Right lung (tissue), 5 donors: ENCODE results near the gene CCR4. TPM values are rescaled to one million over a fixed set of nuclear protein-coding genes. Genes with fewer than 3 reads are reported as not detected.
"Not testable (repeated sequence)": the region's sequence is repeated elsewhere in the genome, so short reads cannot be mapped to it uniquely, and the experiment has no call there.

Experiments
- DNase-seq, 2 donors: peaks; one replicate each; pipeline ENCODE4 v3.0.0-alpha.2; 2013
- polyA plus RNA-seq, 5 donors: library from polyadenylated mRNA; unstranded; fragments of 120-200 nt; gene quantifications; one replicate each; pipeline versions ENCODE4 v1.2.1 to v1.2.3, GENCODE V29; 2013; ENCODE audit warnings: inconsistent platforms in 1 of 5, low replicate concordance in 1 of 5; ENCODE audit not compliant: insufficient read length in 5 of 5, insufficient read depth in 1 of 5

The CCR4 gene
- polyA plus RNA-seq, 5 donors = 0.89 to 4.0 (median 2.1) TPM

DNA sequence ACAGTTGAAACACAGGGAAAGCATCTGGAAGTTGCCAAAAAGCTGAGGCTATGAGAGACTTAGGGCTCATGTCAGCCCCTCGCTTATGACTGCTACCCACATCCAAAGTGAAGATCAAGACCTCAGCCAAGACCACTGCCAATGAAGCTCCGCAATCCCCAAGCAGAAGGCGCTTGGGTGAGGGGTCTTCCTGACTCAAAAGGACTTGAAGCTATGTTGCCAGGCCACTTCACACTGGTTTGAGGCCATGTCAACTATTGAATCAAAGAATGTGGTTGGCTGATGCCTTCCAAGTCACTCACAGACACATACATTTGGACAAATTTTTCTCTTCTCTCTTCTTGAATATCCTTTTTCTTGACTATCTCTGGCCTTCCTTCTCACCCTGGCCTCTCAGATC lies 928 bp upstream of the CCR4 start:
- DNase-seq = no peak

DNA sequence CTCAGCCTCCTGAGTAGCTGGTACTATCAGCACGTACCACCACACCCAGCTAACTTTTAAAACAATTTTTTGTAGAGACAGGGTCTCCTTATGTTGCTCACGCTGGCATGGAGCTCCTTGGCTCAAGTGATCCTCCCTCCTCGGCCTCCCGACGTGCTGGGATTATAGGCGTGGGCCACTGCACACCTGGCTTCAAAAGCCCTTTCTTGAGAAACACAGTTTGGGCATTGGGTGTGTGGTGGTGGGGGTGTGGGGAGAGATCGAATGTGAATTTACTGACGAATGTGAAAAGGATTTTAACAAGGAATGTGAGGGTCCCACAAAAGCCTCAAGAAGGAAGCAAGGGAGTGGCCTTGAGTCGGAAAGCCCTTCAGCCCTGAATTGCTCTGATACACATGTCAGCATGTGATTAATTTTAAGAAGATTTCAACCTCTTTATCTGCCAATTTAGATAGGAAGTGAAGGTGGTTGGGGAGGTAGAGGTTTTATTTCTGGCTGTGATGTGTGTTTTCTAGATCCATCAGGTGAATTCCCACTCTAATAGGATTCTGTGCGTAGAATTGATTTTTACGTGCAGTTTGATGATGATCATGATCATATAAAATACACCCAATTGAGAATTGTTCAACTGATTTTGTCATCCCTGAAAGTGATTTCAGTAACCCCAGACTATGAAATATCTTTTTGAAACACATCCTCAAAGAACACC lies 1.1 kb downstream of the CCR4 start:
- DNase-seq = no peak

DNA sequence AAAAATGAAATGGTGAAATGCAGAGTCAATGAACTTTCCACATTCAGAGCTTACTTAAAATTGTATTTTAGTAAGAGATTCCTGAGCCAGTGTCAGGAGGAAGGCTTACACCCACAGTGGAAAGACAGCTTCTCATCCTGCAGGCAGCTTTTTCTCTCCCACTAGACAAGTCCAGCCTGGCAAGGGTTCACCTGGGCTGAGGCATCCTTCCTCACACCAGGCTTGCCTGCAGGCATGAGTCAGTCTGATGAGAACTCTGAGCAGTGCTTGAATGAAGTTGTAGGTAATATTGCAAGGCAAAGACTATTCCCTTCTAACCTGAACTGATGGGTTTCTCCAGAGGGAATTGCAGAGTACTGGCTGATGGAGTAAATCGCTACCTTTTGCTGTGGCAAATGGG lies 3.1 kb downstream of the CCR4 start:
- DNase-seq = no peak

DNA sequence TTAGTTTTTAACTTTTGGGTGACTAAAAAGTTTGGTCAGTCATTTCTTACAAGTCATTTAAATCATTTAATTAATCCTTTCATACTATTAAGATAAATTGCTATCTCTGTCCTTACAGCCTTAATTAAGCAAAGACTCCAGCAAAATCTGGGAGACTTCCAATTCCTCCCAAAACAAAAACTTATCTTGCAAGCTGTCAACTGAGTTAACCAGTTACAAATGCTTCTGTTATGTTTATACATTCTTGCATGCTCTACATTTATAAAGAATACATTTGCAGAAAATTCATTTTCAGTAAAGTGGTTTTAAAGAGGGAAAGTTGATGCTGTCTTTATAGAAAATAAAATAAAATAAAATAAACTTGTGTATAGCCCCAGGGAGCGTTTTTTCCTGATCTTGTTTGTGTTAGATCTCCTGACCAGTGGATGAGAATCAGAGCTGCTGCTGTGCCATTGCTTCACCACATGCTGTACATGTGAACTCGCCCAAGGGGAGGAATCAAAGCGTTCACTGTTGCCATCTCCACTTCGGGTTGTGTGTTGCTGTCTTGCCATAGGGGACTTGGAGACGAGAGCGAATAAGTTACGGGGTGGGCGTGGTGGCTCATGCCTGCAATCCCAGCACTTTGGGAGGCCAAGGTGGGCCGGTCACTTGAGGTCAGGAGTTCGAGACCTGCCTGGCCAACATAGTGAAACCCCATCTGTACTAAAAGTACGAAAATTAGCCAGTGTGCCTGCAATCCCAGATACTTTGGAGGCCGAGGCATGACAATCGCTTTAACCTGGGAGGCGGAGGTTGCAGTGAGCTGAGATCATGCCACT lies 5.5 kb downstream of the CCR4 start:
- no peak for DNase-seq

DNA sequence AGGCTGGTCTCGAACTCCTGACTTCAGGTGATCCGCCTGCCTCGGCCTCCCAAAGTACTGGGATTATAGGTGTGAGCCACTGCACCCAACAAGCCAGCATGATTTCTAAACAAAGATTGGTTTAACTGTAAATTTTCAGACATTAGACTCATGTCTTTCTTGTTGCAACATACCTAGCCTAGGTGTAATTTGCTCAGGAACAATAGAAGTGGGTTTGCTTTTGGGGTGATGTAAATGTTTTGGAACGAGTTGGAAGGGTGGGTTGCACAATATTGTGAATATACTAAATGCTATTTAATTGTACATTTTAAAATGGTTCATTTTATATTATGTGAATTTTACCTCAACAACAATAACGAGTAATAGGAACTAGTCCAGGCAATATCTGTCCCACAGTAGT lies 7.1 kb downstream of the CCR4 start:
- no peak for DNase-seq

DNA sequence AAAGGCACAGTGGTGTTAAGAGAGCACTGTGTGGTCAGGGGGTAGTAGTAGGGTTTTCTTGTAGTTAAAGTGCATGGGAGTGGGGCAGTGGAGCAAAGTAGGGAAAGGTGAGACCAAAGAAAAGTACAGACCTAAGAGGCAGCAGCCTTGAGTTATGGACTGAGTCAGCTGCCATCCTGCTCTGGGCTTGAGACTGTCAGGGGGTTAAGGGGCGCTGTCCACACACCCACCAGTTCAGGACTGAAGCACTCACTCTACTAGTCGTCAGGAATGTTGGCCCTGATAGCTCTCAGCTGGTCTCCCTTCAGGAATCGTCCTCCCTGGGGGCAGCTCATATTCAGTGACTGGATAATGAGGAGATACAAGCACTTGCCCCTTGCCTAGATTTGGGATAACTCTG lies 7.9 kb downstream of the CCR4 start:
- no peak for DNase-seq

DNA sequence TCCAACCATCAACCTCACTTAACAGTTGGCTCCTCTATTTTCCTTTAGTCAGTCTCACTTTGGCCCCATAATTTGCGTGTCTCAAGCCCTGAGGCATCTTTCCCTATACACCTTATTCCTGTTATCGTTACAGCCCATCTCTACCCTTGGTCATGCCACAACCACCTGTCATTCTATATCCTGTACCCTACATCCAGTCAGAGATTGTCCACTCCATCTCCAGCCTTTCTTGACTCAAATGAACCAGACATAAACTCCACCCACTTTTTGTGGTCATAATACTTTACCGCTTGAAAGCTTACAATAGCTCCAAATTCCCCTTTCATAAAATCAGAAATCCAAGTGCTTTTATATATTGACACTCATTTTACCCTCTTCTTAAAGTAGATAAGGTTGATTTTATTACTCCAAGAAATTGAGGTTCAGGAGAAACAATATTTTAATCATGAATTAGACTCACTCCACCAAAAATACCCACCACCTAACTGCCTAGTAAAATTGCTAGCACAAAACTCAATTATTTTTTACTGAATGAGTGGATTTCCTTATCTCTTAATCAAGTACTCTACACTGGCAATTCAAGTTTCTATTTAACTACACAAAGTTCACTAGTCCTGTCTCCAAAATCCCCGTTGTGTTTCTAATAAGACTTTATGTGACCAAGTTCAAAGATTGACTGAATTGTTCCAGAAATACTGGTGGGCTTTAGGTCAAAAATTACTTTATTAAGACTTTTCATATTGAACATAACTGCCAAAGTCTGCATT lies 9.1 kb downstream of the CCR4 start:
- no peak for DNase-seq

DNA sequence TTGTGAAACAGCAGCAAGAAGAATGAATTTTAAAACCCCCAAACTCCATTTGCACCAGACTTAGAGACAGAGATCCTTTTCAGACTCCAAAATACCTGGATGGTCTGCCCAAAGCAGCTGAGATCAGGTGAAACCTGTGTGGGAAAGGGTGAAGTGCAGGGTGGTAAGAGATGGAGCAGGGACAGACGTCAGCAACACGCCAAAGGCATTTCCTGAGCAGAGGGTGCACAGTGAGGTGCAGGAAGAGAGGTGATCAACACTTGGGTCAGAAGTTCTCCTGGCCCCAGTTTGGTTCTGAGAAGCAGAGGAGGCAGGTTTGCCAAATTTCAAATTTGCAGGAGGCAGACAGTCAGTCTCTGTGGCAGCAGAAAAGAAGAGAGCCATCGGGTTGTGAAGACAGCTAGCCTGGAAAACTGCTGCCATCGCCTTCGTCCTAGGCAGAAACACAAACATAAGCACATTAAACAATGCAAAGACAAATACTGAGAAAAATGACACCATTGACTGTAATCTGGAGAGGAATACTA lies 9.8 kb downstream of the CCR4 start:
- DNase-seq = no peak

DNA sequence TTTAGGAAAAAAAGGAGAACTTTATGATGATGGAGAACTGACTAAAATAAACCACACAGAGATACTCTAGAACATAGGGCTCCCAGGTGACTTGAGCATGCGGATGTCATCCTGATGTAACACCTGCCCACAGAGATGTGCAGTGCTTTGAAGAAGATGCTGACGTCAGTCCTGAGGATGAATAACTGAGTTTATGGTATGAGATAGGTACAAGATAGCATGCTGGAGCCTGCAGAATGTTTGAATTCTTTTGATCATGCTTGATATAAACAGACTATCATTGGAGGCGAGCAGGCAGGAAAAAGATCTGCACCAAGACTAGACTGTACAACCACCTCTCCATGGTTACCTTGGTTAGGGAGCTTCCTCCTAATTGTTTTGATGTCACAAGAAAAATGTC lies 12.4 kb downstream of the CCR4 start:
- DNase-seq = no peak

DNA sequence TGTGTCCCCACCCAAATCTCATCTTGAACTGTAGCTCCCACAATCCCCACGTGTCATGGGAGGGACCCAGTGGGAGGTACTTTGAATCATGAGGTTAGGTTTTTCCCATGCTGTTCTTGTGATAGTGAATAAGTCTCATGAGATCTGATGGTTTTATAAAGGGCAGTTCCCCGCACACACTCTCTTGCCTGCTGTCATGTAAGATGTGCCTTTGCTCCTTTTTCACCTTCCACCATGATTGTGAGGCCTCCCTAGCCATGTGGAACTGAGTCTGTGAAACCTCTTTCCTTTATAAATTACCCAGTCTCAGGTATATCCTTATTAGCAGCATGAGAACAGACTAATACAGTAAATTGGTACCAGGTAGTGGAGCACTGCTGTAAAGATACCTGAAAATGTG lies 13.3 kb downstream of the CCR4 start:
- DNase-seq = not testable (repeated sequence)

DNA sequence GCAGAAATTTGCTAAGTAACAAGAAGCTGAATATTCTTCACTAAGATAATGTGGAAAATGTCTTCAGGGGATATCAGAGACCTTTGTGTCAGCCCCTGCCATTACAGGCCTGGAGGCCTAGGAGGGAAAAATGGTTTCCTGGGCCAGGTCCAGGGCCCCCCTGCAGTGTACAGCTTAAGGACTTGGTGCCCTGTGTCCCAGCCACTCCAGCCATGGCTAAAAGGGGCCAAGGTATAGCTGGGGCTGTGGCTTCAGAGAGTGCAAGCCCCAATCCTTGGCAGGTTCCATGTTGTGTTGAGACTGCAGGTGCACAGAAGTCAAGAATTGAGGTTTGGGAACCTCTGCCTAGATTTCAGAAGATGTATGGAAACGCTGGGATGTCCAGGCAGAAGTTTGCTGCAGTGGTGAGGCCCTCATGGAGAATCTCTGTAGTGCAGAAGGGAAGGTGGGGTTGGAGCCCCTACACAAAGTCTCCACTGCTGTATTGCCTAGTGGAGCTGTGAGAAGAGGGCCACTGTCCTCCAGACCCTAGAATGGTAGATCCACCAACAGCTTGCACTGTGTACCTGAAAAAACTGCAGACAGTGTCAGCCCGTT lies 14.3 kb downstream of the CCR4 start:
- not testable (repeated sequence) for DNase-seq

DNA sequence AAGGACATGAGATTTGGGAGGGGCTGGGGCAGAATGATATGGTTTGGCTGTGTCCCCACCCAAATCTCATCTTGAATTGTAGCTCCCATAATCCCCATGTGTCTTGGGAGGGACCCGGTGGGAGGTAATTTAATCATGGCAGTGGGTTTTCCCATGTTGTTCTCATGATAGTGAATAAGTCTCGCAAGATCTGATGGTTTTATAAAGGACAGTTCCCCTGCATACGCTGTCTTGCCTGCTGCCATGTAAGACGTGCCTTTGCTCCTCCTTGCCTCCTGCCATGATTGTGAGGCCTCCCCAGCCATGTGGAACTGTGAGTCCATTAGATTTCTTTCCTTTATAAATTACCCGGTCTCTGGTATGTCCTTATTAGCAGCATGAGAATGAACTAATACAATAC lies 15.2 kb downstream of the CCR4 start:
- DNase-seq = not testable (repeated sequence)

DNA sequence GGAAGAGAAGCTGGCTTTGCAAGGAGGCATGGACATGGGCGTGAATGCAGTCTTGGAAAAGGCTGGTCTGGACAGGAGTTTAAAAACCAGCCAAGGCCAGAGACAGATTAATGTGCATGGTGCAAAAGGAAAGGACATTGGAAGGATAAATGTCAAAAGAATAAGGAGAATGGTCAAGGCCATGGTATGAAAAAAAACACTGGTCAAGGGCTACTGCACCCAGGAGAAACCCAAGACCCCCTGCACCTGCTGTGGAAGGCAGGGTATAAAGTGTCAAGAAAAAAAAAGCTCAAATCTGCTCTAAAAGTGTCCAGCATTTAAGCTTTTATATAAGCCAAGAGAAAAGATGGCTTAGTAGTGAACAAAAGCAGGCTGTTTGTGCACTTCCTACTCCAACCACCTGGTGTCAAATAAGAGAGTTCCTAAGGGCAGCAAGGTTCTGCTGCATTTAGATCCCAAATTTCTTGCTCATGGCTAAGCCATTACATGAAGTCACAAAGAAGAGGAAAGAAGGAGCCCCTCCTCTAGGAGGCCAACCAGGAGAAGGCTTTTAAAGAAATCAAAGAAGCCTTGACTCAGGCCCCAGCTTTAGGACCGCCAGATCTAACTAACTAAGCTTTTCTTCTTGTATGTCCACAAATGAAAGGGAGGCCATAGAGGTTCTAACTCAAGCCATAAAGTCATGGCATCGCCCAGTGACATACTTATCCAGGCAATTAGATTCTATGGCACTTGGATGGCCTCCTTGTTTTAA lies 16.9 kb downstream of the CCR4 start:
- DNase-seq = no peak

DNA sequence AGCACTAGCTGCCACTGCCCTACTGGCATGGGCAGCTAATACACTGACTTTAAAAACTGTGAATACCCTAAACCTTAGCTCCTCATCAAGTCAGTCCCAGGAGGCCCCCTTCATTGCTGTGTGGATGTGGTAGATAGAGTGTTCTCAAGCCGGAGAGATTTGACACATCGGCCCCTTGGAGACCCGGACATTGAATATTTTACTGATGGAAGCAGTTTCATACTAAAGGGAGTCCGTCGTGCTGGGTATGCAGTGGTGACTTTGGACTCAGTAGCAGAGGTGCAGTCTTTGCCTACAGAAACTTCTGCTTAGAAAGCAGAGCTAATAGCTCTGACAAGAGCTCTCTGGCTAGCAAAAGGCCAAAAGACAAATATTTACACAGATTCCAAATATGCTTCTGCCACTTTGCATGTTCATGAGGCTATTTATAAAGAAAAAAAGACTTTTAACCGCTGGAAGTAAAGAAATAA lies 17.5 kb downstream of the CCR4 start:
- no peak for DNase-seq

DNA sequence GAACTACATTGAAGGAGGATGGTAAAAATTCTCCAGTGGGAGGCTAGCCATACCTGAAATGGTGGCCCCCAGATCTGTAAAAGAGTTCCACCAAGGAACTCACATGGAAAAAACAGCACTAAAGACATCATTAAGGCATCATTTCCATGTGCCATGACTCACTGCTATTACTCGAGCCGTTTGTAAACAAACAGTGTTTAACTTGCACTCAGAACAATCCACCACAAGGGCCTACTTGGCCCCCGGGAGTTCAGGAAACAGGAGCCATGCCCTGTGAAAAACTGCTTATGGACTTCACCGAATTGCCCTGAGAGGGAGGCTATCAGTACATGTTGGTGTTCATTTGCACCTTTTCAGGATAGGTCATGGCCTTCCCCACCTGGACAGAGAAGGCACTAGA lies 18.2 kb downstream of the CCR4 start:
- no peak for DNase-seq

DNA sequence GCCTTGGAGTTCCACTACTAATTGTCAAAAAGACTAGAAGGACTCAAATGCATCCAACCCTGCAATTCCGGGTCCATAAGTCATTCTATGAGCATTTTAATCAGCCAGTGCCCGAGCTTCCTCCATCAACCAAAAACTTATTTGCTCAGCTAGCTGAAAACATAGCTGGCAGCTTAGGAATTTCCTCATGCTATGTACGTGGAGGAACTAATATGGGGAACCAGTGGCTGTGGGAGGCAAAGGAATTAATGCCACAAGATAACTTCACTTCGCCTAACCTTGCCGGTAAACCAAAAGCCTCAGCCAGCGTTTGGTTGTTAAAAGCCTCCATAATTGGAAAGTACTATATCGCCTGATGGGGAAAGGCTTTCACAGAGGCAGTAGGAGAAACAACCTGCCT lies 19.8 kb downstream of the CCR4 start:
- DNase-seq = not testable (repeated sequence)

DNA sequence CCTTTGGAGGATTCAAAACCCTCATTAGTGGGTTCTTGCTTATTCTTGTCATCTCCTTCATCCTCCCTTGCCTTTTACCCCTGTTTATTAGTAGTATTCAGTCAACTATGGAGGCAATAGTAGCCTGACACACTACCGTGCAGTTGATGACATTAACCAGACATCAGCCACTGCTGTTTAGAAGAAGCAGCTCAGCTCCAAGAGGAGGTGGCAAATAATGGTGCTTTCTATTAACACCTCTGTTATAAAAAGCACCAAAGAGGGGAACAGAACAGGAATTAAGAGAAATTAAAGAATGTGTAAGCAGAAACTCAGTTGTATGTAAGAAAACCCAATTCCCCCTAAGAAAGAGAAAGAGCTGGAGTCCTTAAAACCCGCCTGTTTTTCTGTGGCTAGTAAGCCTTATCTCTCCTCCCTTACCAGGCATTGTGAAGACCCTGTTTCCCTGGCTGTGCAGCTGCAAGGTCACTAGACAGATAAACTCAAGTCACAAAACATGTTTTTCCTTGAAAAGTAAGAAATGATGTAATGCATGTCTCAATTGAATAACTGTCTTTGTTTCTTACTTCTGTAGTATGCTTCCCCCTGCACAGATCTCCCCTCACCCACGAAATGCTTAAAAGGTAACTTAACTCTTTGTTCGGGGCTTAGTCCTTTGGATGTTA lies 21.2 kb downstream of the CCR4 start:
- no peak for DNase-seq

DNA sequence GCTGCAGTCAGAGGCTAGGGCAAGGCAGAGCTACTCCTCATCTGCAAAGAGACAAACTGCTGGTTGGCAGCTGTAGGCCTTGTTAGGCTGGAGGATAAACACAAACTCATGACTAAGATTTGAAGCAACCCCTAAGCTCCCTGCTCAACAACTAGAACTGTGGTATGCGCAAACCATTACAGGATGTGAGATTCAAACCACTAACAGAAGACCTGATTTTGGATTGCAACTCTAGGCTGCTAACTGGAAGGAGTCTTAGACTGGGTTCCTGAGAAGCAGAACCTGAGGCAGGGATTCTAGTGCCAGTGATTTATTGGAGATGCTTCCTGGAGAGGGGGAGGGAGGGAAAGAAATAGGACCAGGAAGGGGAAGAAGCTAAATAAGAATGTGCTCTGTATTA lies 22.5 kb downstream of the CCR4 start:
- DNase-seq = no peak

DNA sequence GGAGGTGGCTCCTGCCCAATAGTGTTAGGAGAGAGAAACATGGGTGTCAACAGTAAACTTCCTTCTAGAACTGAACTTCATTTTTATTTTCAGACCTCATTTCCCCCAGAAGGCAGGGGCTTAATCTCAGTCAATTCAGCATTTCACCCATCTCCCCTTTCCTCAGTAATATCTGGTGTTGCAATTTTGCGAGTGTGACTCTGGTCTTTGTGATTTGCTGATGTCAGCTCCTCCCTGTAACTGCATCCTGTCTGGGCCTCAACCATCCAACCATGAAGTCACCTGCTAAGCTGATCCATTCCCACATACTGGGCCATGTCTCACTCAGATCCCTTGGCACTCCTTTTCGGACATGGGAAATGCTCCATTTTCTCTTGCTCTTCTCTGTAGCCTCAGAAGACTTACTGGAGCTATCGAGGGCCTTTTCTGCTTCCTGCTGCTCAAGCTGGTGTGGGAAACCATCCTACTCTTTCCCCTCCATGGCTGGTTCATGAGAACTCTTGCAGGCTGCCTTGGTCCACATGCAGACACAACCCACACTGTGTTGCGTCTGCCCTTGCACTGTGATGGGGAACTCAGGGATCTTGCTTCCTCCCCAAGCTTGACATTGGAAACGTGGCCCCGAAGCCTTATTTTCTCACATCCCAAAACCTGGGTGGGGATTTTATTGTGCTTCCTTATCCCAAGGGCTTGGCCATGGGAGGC lies 24.6 kb downstream of the CCR4 start:
- no peak for DNase-seq

DNA sequence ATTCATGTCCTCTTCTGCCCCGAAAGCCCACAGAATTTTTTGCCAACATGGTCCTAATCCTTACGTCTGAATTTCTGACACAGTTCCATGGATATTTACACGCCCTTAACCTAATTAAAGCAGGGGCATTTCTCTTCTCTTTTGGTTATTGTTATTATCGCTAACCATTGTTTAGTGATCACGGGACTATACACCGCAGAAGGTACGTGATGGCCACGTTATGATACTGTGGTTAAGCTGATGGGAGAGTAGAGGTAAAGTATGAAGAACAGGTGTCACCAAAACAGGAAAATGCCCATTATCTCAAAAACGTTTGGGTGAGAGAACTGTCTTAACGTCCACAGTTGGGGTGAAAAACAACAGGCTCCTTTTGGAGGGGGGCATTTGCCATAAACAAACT lies 26.4 kb downstream of the CCR4 start:
- DNase-seq = no peak
